C4-2B (cell line): ENCODE measurements around the gene SLC30A3.

Experiments
- ZFX ChIP-seq: fragments of 450-650 bp; IDR thresholded peaks from 2 replicates; pipeline ENCODE4 v1.6.1; 2017
- TF ChIP-seq, protein P1 (sequence below): fragments of 450-650 bp; conservative IDR thresholded peaks from 2 replicates; pipeline ENCODE4 v1.5.1; 2017; ENCODE audit warnings: mild to moderate bottlenecking

DNA sequence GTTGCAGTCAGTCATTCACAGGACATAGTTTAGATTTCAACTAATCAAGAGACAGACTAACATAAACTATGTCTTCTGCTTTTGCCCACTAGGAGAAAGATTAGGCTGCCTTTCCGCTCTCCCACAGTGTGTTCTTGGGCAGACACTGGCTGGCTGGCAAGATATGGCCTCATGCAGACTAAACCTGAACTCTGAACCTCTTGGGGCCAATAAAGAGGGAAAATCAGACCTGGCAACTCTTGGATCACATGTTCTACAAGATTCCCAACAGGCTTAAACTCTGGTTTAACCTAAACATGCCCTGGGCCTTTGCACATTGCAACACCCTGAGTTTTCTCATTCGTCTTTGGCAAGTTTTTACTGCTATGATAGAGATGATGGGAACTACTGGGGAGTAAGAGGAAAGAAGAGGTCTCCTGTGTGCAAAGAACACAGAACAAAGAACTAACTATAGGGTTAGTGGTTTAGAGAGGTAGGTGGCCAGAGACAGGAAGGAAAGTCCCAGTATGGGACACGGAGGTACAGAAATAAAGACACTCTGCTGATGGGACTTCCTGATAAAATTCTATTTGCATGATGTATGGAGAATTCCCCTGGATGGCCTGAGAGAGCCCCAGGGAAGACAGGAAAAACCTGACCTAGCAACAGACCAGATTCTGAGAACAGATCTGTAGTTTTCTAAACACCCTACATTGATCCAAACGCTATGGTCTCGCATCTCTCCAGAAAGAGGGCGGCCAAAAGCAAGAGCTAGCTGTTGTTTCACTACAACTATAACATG, 53.0 kb downstream of the SLC30A3 start:
- TF ChIP-seq, protein P1, sequence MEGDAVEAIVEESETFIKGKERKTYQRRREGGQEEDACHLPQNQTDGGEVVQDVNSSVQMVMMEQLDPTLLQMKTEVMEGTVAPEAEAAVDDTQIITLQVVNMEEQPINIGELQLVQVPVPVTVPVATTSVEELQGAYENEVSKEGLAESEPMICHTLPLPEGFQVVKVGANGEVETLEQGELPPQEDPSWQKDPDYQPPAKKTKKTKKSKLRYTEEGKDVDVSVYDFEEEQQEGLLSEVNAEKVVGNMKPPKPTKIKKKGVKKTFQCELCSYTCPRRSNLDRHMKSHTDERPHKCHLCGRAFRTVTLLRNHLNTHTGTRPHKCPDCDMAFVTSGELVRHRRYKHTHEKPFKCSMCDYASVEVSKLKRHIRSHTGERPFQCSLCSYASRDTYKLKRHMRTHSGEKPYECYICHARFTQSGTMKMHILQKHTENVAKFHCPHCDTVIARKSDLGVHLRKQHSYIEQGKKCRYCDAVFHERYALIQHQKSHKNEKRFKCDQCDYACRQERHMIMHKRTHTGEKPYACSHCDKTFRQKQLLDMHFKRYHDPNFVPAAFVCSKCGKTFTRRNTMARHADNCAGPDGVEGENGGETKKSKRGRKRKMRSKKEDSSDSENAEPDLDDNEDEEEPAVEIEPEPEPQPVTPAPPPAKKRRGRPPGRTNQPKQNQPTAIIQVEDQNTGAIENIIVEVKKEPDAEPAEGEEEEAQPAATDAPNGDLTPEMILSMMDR: no peak
- TF ChIP-seq ZFX: no peak
